HepG2 (cell line): Measurements from ENCODE around the gene TM7SF3.

Experiments
- KDM3A ChIP-seq: IDR thresholded peaks from 2 replicates; pipeline ENCODE4 v1.6.1; 2018; ENCODE audit warnings: low read depth, missing compliant biosample characterization
- MTA3 ChIP-seq: sonication (generic); formaldehyde crosslinking; IDR thresholded peaks from 2 replicates; pipeline ENCODE4 v1.4.0; 2020; ENCODE audit warnings: missing genetic modification reagents
- ZNF615 ChIP-seq: sonication (generic); formaldehyde crosslinking; IDR thresholded peaks from 2 replicates; pipeline ENCODE4 v1.5.0; 2020; ENCODE audit warnings: mild to moderate bottlenecking, missing genetic modification reagents, borderline replicate concordance
- TF ChIP-seq, protein P1 (sequence below): sonication (generic); formaldehyde crosslinking; IDR thresholded peaks from 2 replicates; pipeline ENCODE4 v1.5.0; 2020; ENCODE audit warnings: mild to moderate bottlenecking, missing genetic modification reagents, moderate library complexity

DNA sequence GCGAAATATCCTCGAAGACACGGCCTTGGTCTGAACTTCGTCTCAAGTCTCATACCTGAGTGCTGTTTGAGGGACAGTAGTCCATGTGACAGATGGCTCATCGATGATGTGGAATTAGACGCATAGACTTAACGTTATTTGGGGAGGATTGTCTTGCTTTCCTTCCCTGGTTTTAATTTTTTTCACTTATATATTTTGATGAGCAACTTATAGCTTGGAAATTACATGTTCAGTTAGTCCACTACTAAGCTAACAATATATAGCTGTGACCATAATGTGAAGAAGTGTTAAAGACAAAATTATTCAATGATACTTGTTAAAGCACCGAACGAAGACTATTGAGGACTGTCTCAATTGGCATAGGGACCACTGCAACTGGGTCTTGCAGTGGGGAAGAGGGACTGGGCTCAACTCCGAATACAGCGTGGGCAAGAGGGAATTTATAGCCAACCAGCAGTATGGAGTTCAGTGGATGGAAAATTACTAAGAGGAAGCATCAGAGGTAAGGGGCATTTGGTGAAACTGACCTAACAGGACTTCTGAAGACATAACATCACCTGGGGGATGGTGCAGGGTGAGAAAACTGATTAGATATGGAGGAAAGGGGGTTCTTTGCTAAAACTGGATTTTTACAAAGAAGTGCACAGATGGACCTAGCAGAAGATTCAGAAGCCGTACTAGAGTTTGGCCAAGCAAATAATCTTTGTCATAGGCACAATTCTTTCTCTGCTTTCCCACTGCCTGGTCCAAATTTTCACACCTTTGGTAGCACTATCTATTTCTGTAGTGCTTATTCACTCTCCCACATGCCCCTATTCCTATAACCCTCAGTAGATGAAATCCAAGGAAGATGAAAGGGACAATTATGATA is 910 bp upstream of the TM7SF3 start:
- TF ChIP-seq ZNF615 (no peak), MTA3 (no peak), KDM3A (CRISPR knock-in tag) (no peak)
- TF ChIP-seq, protein P1, sequence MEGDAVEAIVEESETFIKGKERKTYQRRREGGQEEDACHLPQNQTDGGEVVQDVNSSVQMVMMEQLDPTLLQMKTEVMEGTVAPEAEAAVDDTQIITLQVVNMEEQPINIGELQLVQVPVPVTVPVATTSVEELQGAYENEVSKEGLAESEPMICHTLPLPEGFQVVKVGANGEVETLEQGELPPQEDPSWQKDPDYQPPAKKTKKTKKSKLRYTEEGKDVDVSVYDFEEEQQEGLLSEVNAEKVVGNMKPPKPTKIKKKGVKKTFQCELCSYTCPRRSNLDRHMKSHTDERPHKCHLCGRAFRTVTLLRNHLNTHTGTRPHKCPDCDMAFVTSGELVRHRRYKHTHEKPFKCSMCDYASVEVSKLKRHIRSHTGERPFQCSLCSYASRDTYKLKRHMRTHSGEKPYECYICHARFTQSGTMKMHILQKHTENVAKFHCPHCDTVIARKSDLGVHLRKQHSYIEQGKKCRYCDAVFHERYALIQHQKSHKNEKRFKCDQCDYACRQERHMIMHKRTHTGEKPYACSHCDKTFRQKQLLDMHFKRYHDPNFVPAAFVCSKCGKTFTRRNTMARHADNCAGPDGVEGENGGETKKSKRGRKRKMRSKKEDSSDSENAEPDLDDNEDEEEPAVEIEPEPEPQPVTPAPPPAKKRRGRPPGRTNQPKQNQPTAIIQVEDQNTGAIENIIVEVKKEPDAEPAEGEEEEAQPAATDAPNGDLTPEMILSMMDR (CRISPR knock-in tag), result no peak
